Heart left ventricle (tissue), 16 donors: ENCODE measurements around the gene FAM89B. TPM values are rescaled to one million over a fixed set of nuclear protein-coding genes. Genes with fewer than 3 reads are reported as not detected.
A peak's percentile ranks its signal among the peaks of the same experiment; 100 is the strongest.

Experiments
- ATAC-seq, 4 donors: fragments of 200-7000 bp; cut with Tn5 transposase; one replicate each; pipeline ENCODE4 v1.9.1; 2020 to 2022; ENCODE audit warnings: moderate library complexity in 4 of 4, mild to moderate bottlenecking in 3 of 4, moderate number of reproducible peaks in 1 of 4
- DNase-seq, 5 donors: peaks; one replicate each; pipeline ENCODE4 v3.0.0-alpha.2; 2020
- H3K27ac ChIP-seq, 12 donors: fragments of 200-600 bp; sonication (generic) in 4 of 12; one replicate each; pipeline versions ENCODE4 v1.5.0 to v1.8.0; 2016 to 2022; ENCODE audit warnings: mild to moderate bottlenecking in 2 of 12
- H3K27me3 ChIP-seq, 9 donors: fragments of 200-600 bp; sonication (generic) in 2 of 9; one replicate each; pipeline versions ENCODE4 v1.5.1 to v1.8.0; 2016 to 2022; ENCODE audit warnings: mild to moderate bottlenecking in 3 of 9
- H3K36me3 ChIP-seq, 9 donors: fragments of 200-600 bp; sonication (generic) in 2 of 9; one replicate each; pipeline versions ENCODE4 v1.5.0 to v1.8.0; 2018 to 2022; ENCODE audit warnings: mild to moderate bottlenecking in 2 of 9
- H3K4me1 ChIP-seq, 12 donors: fragments of 200-600 bp; sonication (generic) in 4 of 12; one replicate each; pipeline versions ENCODE4 v1.5.0 to v1.8.0; 2016 to 2022; ENCODE audit warnings: mild to moderate bottlenecking in 3 of 12
- H3K4me3 ChIP-seq, 12 donors: fragments of 200-600 bp; sonication (generic) in 4 of 12; one replicate each; pipeline versions ENCODE4 v1.5.0 to v1.8.0; 2017 to 2022; ENCODE audit warnings: mild to moderate bottlenecking in 9 of 12, moderate library complexity in 4 of 12
- H3K9me3 ChIP-seq, 12 donors: fragments of 200-600 bp; sonication (generic) in 4 of 12; one replicate each; pipeline versions ENCODE4 v1.5.0 to v1.8.0; 2016 to 2022; ENCODE audit warnings: mild to moderate bottlenecking in 1 of 12
- CTCF ChIP-seq, 12 donors: fragments of 200-600 bp; sonication (generic) in 4 of 12; IDR thresholded peaks; one replicate each; pipeline versions ENCODE4 v1.5.0 to v1.8.0; 2018 to 2022; ENCODE audit warnings: antibody characterized with exemption in 12 of 12, mild to moderate bottlenecking in 5 of 12
- POLR2A ChIP-seq, 2 donors: fragments of 450-650 bp; IDR thresholded peaks; one replicate each; pipeline ENCODE4 v1.6.1; 2017; ENCODE audit warnings: antibody characterized with exemption in 2 of 2, mild to moderate bottlenecking in 2 of 2, moderate library complexity in 2 of 2
- WGBS, 4 donors: extraction: QIAGEN DNeasy Blood & Tissue Kit in 2 of 4; methylation state at CpG; one replicate each; pipeline versions ENCODE4 v1.1.5 to v1.1.7; 2013 to 2018; 5-methylcytosine and 5-hydroxymethylcytosine counted together
- intact Hi-C, 10 donors: fragments of 100-400 bp; cut with DNase I; formaldehyde crosslinking; loops; one replicate each; pipeline versions ENCODE4 v1.11.1 to v1.14.2; 2022
- polyA plus RNA-seq, 2 donors: library from polyadenylated mRNA; stranded (reverse); fragments of 200-250 nt; gene quantifications; one replicate each; pipeline ENCODE4 v1.2.3, GENCODE V29; 2013
- total RNA-seq, 9 donors: library from RNA; depleted of rRNA in 2 of 9; stranded (reverse); fragments of >200 nt in 2 of 9; fragmentation: NEBNext Ultra II Directional in 3 of 9; extraction: Animal tissue kit (Norgen Biotek cat#: 25700) in 3 of 9; gene quantifications; one replicate each; pipeline versions ENCODE4 v1.1.0 to v1.2.4, GENCODE V29; 2016 to 2023
- donor health status: ischemic (EF 13 %, LVEDD 7.1; RV severe dilation, severe dysfunction).
- donor health status: healthy with polysubstance abuse.
- donor health status: DM: no; HTN: yes; CAD: no.
- donor health status: DM: no; HTN: no; CAD: no.
- donor health status: ischemic (EF 25% LVEDD 6.9; RV normal size, moderate dysfunction).
- donor health status: ischemic (EF 25% LVEDD 5.7; RV mildly dilated, moderate dysfunction).
- donor health status: healthy.
- donor health status: DM: yes; HTN: yes; CAD: no.
- donor health status: ischemic (EF 35%, LVEDD 5.7; RV mildly dilated, moderate dysfunction).
- donor health status: nonischemic (EF 11% LVEDD 7.7; RV severe dilation, severe dysfunction).
- donor health status: DM: yes; HTN: yes; CAD: no.
- donor health status: PGD.
- donor health status: ischemic (EF 29% LVEDD 5.4; RV normal size, mild dysfunction).
- donor health status: nonischemic (EF 23%, LVEDD 6.1; RV moderate dilation, normal function).

The FAM89B gene
- total and polyA plus RNA-seq, 11 donors: 25.8 to 87.9 (median 44.2) TPM

GRCh38 chr11:65558930-65559509, 13.3 kb upstream of the FAM89B start:
- ATAC-seq: peak; percentile 43 to 73 (median 61)
- DNase-seq: peak; percentile 79 to 87 (median 82)
- WGBS, 4 donors: 34 to 46% (median 39%) methylated on average over 12 to 19 of the region's 19 CpGs
- Histone ChIP-seq H3K4me3 (peak overlapping the region in 10 of 12 donors; percentile 49 to 85 (median 67)), H3K36me3 (peaks cover 0 to 1% (median 0%) of the 10 kb centered on the region in 9 donors), H3K9me3 (no peaks in the 10 kb centered on the region), H3K4me1 (peaks cover 6 to 71% (median 62%) of the 10 kb centered on the region in 12 donors), H3K27ac (peak overlapping the region; percentile 86 to 99 (median 96)), H3K27me3 (no peaks in the 10 kb centered on the region)
- intact Hi-C loops: loop anchor here in 1 of 10 donors (1.0 kb wide), 1 partner anchor 18 kb away; no protein-coding TSS in a partner anchor
- no peak for TF ChIP-seq POLR2A (IDR thresholded peaks at IDR 0.05)
- TF ChIP-seq CTCF (IDR thresholded peaks at IDR 0.05): peak in 3 of 12 donors; percentile 9 to 24 (median 17)

- H3K27me3 ChIP-seq: no peaks in the 10 kb centered on the region
- no peak overlapping the region for H3K4me3 ChIP-seq
- TF ChIP-seq POLR2A (IDR thresholded peaks at IDR 0.05) (no peak), CTCF (IDR thresholded peaks at IDR 0.05) (no peak)
- ATAC-seq (peak in 1 of 4 donors; percentile 3), DNase-seq (peak in 1 of 5 donors; percentile 12)
- intact Hi-C loops: no loop called here
- H3K36me3 ChIP-seq: no peaks in the 10 kb centered on the region
- H3K4me1 ChIP-seq: peaks cover 6 to 66% (median 59%) of the 10 kb centered on the region in 12 donors
- WGBS, 4 donors: 58 to 68% (median 60%) methylated on average over 5 of the region's 5 CpGs
- H3K9me3 ChIP-seq: no peaks in the 10 kb centered on the region
- H3K27ac ChIP-seq: peak overlapping the region; percentile 86 to 99 (median 96)
Measured at GRCh38 chr11:65559535-65559934, 12.8 kb upstream of the FAM89B start.

- Histone ChIP-seq H3K9me3 (no peaks in the 10 kb centered on the region), H3K4me1 (peaks cover 6 to 61% (median 53%) of the 10 kb centered on the region in 12 donors), H3K4me3 (no peak overlapping the region), H3K36me3 (no peaks in the 10 kb centered on the region), H3K27me3 (no peaks in the 10 kb centered on the region), H3K27ac (peak overlapping the region in 11 of 12 donors; percentile 86 to 99 (median 96))
- intact Hi-C loops: no loop called here
- no peak for TF ChIP-seq POLR2A (IDR thresholded peaks at IDR 0.05)
- TF ChIP-seq CTCF (IDR thresholded peaks at IDR 0.05): no peak
- ATAC-seq: peak; percentile 11 to 49 (median 26)
- peak in 3 of 5 donors; percentile 48 to 56 (median 53) for DNase-seq
- 37 to 44% (median 40%) methylated on average over 5 of the region's 5 CpGs for WGBS, 4 donors
Measured at GRCh38 chr11:65559951-65560537, 12.3 kb upstream of the FAM89B start.
